Ovary (tissue), 9 donors: ENCODE data around the gene C19orf18. TPM values are rescaled to one million over a fixed set of nuclear protein-coding genes. Genes with fewer than 3 reads are reported as not detected.
A peak's percentile ranks its signal among the peaks of the same experiment; 100 is the strongest.

Experiments used
- DNase-seq, 5 donors: peaks; one replicate each; pipeline ENCODE4 v3.0.0-alpha.2; 2019 to 2020
- H3K27ac ChIP-seq, 2 donors: fragments of 200-600 bp; one replicate each; pipeline versions ENCODE4 v1.5.1 to v1.8.0; 2019 to 2022
- H3K27me3 ChIP-seq: fragments of 200-600 bp; one replicate; pipeline ENCODE4 v1.8.0; 2022
- H3K36me3 ChIP-seq: fragments of 200-600 bp; sonication (generic); one replicate; pipeline ENCODE4 v1.5.1; 2019
- H3K4me1 ChIP-seq: one replicate; pipeline ENCODE4 v1.8.1; 2013; ENCODE audit warnings: mild to moderate bottlenecking, moderate library complexity; ENCODE audit not compliant: insufficient read depth
- H3K4me3 ChIP-seq: fragments of 200-600 bp; sonication (generic); one replicate; pipeline ENCODE4 v1.5.1; 2017
- H3K9me3 ChIP-seq, 2 donors: fragments of 200-600 bp in 1 of 2; sonication (generic) in 1 of 2; one replicate each; pipeline versions ENCODE4 v1.5.1 to v1.8.1; 2013 to 2019; ENCODE audit warnings: mild to moderate bottlenecking in 1 of 2, moderate library complexity in 1 of 2
- EP300 ChIP-seq: sonication (generic); formaldehyde crosslinking; IDR thresholded peaks from one replicate; pipeline ENCODE4 v1.6.1; 2017; ENCODE audit warnings: antibody characterized with exemption
- POLR2A ChIP-seq: fragments of 450-650 bp; IDR thresholded peaks from one replicate; pipeline ENCODE4 v1.6.1; 2017; ENCODE audit warnings: antibody characterized with exemption, mild to moderate bottlenecking, moderate library complexity
- whole genome bisulfite sequencing, 3 donors: extraction: QIAGEN DNeasy Blood & Tissue Kit in 1 of 3; methylation state at CpG; one replicate each; pipeline versions ENCODE4 v1.1.5 to v1.1.7; 2013 to 2017; 5-methylcytosine and 5-hydroxymethylcytosine counted together
- intact Hi-C, 4 donors: fragments of 100-400 bp; cut with DNase I; formaldehyde crosslinking; loops; one replicate each; pipeline versions ENCODE4 v1.11.0 to v1.15.1; 2022 to 2023
- polyA plus RNA-seq, 2 donors: library from polyadenylated mRNA; stranded (reverse); fragments of 200-250 nt in 1 of 2; fragments of 350-450 nt in 1 of 2; fragmentation: Illumina TruSeq in 1 of 2; extraction: RNeasy Lipid Tissue Mini Kit (QIAGEN cat#74804) in 1 of 2; gene quantifications; one replicate each; pipeline ENCODE4 v1.2.3, GENCODE V29; 2013 to 2014
- total RNA-seq, 7 donors: library from RNA; depleted of rRNA in 2 of 7; stranded (reverse); fragments of >200 nt in 2 of 7; fragmentation: NEBNext Ultra II Directional in 3 of 7; extraction: Animal tissue kit (Norgen Biotek cat#: 25700) in 3 of 7; gene quantifications; one replicate each; pipeline versions ENCODE4 v1.1.0 to v1.2.4, GENCODE V29; 2016 to 2023
- TF ChIP-seq, protein P1 (sequence below), 3 donors: fragments of 450-650 bp in 2 of 3; fragments of 200-600 bp in 1 of 3; IDR thresholded peaks; one replicate each; pipeline versions ENCODE4 v1.5.1 to v1.8.0; 2016 to 2022; ENCODE audit warnings: antibody characterized with exemption in 3 of 3, mild to moderate bottlenecking in 1 of 3
- donor health status: DM: no; HTN: no; CAD: no; lungs with moderate emphysema.
- donor health status: DM: no; HTN: no; CAD: no.
- donor health status: Bipolar disorder and iron deficiency.
- donor health status: DM: yes; HTN: yes; CAD: no.
- donor health status: DM: no; HTN: no; CAD: no.
- donor health status: DM: yes; HTN: yes; CAD: no.

The C19orf18 gene
- total and polyA plus RNA-seq, 9 donors, result 0.36 to 2.4 (median 1.4) TPM

DNA sequence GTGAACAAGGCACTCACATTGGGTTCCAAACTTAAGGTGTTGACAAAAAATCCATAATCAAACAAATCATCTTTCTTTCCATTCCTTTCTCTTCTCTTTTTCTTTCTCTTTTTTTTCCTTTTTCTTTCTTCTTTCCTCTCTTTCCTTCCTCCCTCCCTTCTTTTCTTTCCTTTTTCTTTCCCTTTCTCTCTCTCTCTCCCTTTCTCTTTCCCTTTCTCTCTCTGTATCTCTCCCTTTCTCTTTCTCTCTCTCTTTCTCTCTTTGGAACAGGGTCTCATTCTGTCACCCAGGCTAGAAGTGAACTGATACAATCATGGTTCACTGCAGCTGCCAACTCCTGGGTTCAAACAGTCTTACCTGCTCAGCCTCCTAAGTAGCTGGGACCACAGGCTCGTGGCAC is 12.5 kb downstream of the C19orf18 start:
- peaks cover 0 to 42% of the 10 kb centered on the region in 2 donors for H3K9me3 ChIP-seq
- intact Hi-C loops, result no loop called here
- H3K36me3 ChIP-seq, result no peaks in the 10 kb centered on the region

DNA sequence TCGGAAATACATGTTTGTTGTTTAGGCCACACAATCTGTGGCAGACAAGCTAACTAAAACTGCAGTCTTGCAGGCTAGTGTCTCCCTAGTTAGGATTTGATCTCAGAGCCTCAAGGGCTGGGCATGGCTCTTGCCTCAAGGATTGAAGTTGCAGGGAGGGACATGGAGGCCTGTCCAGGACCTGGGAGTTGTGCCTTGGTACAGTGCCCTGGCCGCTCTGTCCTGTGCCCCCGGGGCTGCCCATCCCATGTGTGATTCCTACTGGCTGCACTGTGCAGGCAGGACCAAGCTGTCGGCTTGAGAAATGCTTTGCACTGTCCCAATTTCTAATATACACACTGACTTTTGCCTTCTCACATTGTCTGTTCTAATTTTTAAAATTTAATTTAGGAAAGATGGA is 19.3 kb downstream of the C19orf18 start:
- Histone ChIP-seq H3K36me3 (no peaks in the 10 kb centered on the region), H3K9me3 (peaks cover 0 to 10% of the 10 kb centered on the region in 2 donors), H3K27ac (no peak overlapping the region), H3K4me3 (no peak overlapping the region), H3K27me3 (no peaks in the 10 kb centered on the region), H3K4me1 (no peaks in the 10 kb centered on the region)
- TF ChIP-seq POLR2A (no peak), EP300 (no peak)
- TF ChIP-seq, protein P1, sequence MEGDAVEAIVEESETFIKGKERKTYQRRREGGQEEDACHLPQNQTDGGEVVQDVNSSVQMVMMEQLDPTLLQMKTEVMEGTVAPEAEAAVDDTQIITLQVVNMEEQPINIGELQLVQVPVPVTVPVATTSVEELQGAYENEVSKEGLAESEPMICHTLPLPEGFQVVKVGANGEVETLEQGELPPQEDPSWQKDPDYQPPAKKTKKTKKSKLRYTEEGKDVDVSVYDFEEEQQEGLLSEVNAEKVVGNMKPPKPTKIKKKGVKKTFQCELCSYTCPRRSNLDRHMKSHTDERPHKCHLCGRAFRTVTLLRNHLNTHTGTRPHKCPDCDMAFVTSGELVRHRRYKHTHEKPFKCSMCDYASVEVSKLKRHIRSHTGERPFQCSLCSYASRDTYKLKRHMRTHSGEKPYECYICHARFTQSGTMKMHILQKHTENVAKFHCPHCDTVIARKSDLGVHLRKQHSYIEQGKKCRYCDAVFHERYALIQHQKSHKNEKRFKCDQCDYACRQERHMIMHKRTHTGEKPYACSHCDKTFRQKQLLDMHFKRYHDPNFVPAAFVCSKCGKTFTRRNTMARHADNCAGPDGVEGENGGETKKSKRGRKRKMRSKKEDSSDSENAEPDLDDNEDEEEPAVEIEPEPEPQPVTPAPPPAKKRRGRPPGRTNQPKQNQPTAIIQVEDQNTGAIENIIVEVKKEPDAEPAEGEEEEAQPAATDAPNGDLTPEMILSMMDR (IDR thresholded peaks at IDR 0.05), result no peak
- intact Hi-C loops, result no loop called here
- no peak for DNase-seq
- WGBS, 3 donors, result 84 to 95% (median 87%) methylated on average over 4 of the region's 4 CpGs

More for the DNA sequence above, 12.5 kb downstream of the C19orf18 start:
- WGBS, 3 donors, result 81 to 90% (median 82%) methylated on average over 1 of the region's 1 CpG
- DNase-seq, result no peak
- TF ChIP-seq EP300, result no peak
- no peak for TF ChIP-seq POLR2A
- TF ChIP-seq, protein P1 (IDR thresholded peaks at IDR 0.05), result no peak
- Histone ChIP-seq H3K27me3 (no peaks in the 10 kb centered on the region), H3K4me3 (no peak overlapping the region), H3K27ac (no peak overlapping the region), H3K4me1 (no peaks in the 10 kb centered on the region)

DNA sequence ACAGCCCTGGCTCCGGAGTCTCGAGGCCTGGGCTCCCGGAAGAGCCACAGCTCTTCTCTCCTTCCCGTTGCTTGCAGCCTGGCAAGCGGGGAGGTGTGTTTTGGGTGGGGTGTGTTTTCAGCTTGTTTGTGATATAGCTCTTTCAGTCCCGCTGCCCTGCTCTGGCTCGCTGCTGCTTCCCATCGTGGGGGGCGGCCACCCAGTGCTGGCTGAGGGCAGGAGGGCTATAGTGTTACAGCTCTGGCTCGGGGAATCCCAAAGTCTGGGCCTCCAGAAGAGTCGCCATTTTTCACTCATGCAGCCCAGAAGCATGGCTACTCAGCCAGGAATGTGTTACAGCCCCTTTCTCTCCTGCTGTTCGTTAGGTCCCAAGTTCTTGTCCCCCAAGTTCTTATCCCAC is 24.6 kb downstream of the C19orf18 start:
- peaks cover 0 to 12% of the 10 kb centered on the region in 2 donors for H3K9me3 ChIP-seq
- WGBS, 3 donors, result 90 to 94% (median 90%) methylated on average over 12 of the region's 12 CpGs

DNA sequence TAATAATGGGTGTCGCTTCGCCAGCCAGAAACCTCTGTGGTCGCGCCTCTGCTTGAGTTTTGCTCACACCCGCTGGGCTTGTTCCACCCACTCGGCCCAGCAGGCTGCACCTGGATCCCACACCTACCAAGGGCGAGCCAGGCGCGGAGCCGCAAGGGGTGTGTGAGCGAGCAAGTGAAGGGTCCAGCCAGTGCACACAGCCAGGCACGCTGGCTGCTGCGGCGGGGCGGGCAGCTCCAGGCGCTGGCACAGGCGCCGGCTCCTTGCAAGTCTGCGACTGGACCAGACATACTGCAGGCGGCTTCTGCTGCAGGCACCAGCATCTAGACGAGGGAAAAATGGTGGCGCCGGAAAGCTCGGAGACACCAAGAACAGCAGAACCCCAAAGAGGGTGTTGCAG is 25.0 kb downstream of the C19orf18 start:
- 92 to 96% (median 94%) methylated on average over 24 of the region's 24 CpGs for WGBS, 3 donors
- peak in 3 of 5 donors; percentile 9 to 24 (median 23) for DNase-seq
- Histone ChIP-seq H3K4me3 (no peak overlapping the region), H3K27me3 (no peaks in the 10 kb centered on the region), H3K4me1 (peaks cover 4% of the 10 kb centered on the region), H3K27ac (no peak overlapping the region), H3K36me3 (no peaks in the 10 kb centered on the region), H3K9me3 (peaks cover 0 to 16% of the 10 kb centered on the region in 2 donors)
- TF ChIP-seq, protein P1 (IDR thresholded peaks at IDR 0.05), result no peak
- TF ChIP-seq POLR2A, result no peak
- no peak for TF ChIP-seq EP300
- intact Hi-C loops, result no loop called here

More for the DNA sequence above, 24.6 kb downstream of the C19orf18 start:
- TF ChIP-seq POLR2A (no peak), EP300 (no peak)
- TF ChIP-seq, protein P1 (IDR thresholded peaks at IDR 0.05), result no peak
- Histone ChIP-seq H3K4me1 (peaks cover 4% of the 10 kb centered on the region), H3K27me3 (no peaks in the 10 kb centered on the region), H3K4me3 (no peak overlapping the region), H3K27ac (no peak overlapping the region), H3K36me3 (no peaks in the 10 kb centered on the region)
- no peak for DNase-seq
- intact Hi-C loops, result no loop called here
